A673 (cell line): ENCODE measurements around the gene IL6R.

Experiments
- CTCF ChIP-seq: fragments of 300-800, 200-600 bp; sonication (generic); conservative IDR thresholded peaks from 2 replicates; pipeline ENCODE4 v1.5.1; 2017; ENCODE audit warnings: low read depth, mild to moderate bottlenecking, antibody characterized with exemption, low read length, moderate library complexity, mixed read lengths
- EZH2 ChIP-seq: fragments of 200-600 bp; sonication (generic); IDR thresholded peaks from 2 replicates; pipeline ENCODE4 v1.6.1; 2017; ENCODE audit warnings: borderline replicate concordance, low read depth, mild to moderate bottlenecking, mixed read lengths, antibody characterized with exemption, low read length; ENCODE audit not compliant: poor library complexity, severe bottlenecking

- TF ChIP-seq CTCF (no peak), EZH2 (no peak)
Observed at GRCh38 chr1:154411525-154411924, 6.4 kb downstream of the IL6R start.
